ENCODE measurements around the gene RRAS2. TPM values are rescaled to one million over a fixed set of nuclear protein-coding genes. Genes with fewer than 3 reads are reported as not detected.
A peak's percentile ranks its signal among the peaks of the same experiment; 100 is the strongest.

RRAS2 gene
- polyA plus RNA-seq, 1 of the 3 experiments (the other 2 are of a cell fraction), result 53.3 TPM

DNA sequence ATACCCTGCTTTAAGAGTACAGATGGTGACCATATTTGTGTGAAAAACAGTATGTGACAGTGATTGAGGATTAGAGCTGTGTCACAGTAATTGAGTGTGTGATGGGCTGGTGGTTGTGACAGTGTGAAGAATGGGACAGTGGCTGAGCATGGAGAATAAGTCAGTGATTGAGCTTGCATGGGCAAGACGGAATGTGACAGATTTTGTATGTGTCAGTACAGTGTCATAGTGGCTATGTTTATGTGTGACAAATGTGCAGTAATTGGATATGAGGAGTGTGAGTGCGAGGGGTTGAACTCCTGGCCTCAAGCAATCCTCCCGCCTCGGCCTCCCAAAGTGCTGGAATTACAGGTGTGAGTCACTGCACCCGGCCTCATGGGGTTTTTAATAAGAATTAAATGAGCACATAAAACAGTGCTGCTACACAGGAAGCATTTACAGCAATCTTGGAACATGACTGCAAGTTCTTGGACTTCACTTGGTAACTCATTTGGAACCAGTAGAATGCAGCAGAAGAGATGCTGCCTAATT is 583 bp upstream of the RRAS2 start:
- Histone ChIP-seq H3K4me3 (ENCODE audit: low read depth in 2 of 2, low read length in 1 of 2) (peak overlapping the region; percentile 75), H2AFZ (ENCODE audit: low read depth) (peak overlapping the region; percentile 76; the same call in 1 of the 2 replicates), H3F3A (replicated peaks; ENCODE audit: insufficient read depth) (no peaks in the 10 kb centered on the region), H3K36me3 (replicated peaks in 1 of 2; ENCODE audit: control insufficient read depth in 1 of 2, insufficient read depth in 2 of 2, low read length in 1 of 2) (peaks cover 0 to 4% of the 10 kb centered on the region in 2 experiments), H3K27ac (ENCODE audit: low read depth in 2 of 2, low read length in 1 of 2) (no peak overlapping the region), H4K20me1 (ENCODE audit: insufficient read depth) (peaks cover 32% of the 10 kb centered on the region), H3K9ac (peak overlapping the region; percentile 94; the same call in 1 of the 2 replicates), H3K9me2 (no peaks in the 10 kb centered on the region), H3K9me3 (no peaks in the 10 kb centered on the region), H3K79me2 (ENCODE audit: insufficient read depth) (peaks cover 42% of the 10 kb centered on the region), H3K4me2 (peak overlapping the region; percentile 77), H3K4me1 (ENCODE audit: control insufficient read depth in 1 of 2, insufficient read depth in 2 of 2, low read depth in 1 of 2, low read length in 1 of 2) (peaks cover 0 to 6% of the 10 kb centered on the region in 2 experiments; a peak in 2 of 4 replicates), H3K27me3 (ENCODE audit: insufficient read depth) (no peaks in the 10 kb centered on the region)
- TF ChIP-seq, protein P1, sequence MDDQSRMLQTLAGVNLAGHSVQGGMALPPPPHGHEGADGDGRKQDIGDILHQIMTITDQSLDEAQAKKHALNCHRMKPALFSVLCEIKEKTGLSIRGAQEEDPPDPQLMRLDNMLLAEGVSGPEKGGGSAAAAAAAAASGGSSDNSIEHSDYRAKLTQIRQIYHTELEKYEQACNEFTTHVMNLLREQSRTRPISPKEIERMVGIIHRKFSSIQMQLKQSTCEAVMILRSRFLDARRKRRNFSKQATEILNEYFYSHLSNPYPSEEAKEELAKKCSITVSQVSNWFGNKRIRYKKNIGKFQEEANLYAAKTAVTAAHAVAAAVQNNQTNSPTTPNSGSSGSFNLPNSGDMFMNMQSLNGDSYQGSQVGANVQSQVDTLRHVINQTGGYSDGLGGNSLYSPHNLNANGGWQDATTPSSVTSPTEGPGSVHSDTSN (IDR thresholded peaks at IDR 0.05), result no peak
- TF ChIP-seq MEF2A (IDR thresholded peaks at IDR 0.05; ENCODE audit: borderline replicate concordance, low read depth) (no peak), TEAD4 (IDR thresholded peaks at IDR 0.05; ENCODE audit: borderline replicate concordance, insufficient read depth) (no peak), YY1 (IDR thresholded peaks at IDR 0.05; ENCODE audit: low read depth) (no peak), EP300 (IDR thresholded peaks at IDR 0.05; ENCODE audit: borderline replicate concordance in 1 of 2, low read depth in 1 of 2, low read length in 1 of 2) (no peak), CHD2 (IDR thresholded peaks at IDR 0.05; ENCODE audit: low read length, partially characterized antibody) (no peak), POLR2AphosphoS5 (IDR thresholded peaks at IDR 0.05; ENCODE audit: low read depth, low read length) (no peak), FOSL2 (IDR thresholded peaks at IDR 0.05; ENCODE audit: borderline replicate concordance, low read depth) (no peak), FOXJ3 (CRISPR knock-in tag; IDR thresholded peaks at IDR 0.05) (no peak)
- TF ChIP-seq, protein P2, sequence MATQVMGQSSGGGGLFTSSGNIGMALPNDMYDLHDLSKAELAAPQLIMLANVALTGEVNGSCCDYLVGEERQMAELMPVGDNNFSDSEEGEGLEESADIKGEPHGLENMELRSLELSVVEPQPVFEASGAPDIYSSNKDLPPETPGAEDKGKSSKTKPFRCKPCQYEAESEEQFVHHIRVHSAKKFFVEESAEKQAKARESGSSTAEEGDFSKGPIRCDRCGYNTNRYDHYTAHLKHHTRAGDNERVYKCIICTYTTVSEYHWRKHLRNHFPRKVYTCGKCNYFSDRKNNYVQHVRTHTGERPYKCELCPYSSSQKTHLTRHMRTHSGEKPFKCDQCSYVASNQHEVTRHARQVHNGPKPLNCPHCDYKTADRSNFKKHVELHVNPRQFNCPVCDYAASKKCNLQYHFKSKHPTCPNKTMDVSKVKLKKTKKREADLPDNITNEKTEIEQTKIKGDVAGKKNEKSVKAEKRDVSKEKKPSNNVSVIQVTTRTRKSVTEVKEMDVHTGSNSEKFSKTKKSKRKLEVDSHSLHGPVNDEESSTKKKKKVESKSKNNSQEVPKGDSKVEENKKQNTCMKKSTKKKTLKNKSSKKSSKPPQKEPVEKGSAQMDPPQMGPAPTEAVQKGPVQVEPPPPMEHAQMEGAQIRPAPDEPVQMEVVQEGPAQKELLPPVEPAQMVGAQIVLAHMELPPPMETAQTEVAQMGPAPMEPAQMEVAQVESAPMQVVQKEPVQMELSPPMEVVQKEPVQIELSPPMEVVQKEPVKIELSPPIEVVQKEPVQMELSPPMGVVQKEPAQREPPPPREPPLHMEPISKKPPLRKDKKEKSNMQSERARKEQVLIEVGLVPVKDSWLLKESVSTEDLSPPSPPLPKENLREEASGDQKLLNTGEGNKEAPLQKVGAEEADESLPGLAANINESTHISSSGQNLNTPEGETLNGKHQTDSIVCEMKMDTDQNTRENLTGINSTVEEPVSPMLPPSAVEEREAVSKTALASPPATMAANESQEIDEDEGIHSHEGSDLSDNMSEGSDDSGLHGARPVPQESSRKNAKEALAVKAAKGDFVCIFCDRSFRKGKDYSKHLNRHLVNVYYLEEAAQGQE (IDR thresholded peaks at IDR 0.05; ENCODE audit: low read depth, low read length), result no peak
- WGBS (ENCODE audit: low lambda C conversion rate), result 57% methylated on average over 5 of the region's 5 CpGs
- CTCF ChIA-PET, result interaction anchor here (0.7 kb wide), 1 partner anchor 22 kb away, joined by 3 read pairs; no protein-coding TSS in a partner anchor
- POLR2A ChIA-PET, result no interaction called here
- no peak for DNase-seq

All from SK-N-SH (cell line).